Measurements from ENCODE around the gene CUEDC1. TPM values are rescaled to one million over a fixed set of nuclear protein-coding genes. Genes with fewer than 3 reads are reported as not detected.

The CUEDC1 gene
- total RNA-seq, 4 donors from 2014 or later: 20.2 to 27.3 (median 24.6) TPM

DNA sequence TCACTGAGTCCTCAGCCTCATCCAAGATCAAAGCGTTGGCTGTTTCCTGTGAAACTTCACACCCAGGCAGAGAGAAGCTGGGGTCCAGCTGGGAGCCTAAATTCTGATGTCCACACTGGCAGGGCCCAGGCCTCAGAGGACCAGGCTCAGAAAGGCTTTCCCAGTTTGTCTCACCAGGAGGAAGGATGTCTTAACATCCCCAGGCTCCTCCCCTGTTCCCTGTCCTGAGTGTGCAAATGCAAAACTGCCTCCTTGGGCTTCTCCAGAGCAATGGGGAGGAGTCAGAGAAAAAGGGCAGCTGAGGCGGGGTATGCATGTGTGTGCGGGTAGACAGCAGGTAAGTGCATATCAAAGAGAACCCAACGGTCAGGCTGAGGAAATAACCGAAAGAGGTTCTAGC is 45.7 kb downstream of the CUEDC1 start:
- H3K27me3 ChIP-seq: no peaks in the 10 kb centered on the region
- 83% methylated on average over 5 of the region's 5 CpGs; no CpG with 5 or more reads in 1 of the 2 donors for WGBS, 2 donors (ENCODE audit: low coverage in 1 of 2)
- TF ChIP-seq POLR2A (IDR thresholded peaks at IDR 0.05) (no peak), POLR2AphosphoS5 (IDR thresholded peaks at IDR 0.05) (no peak), CTCF (IDR thresholded peaks at IDR 0.05) (no peak), EP300 (IDR thresholded peaks at IDR 0.05; ENCODE audit: low read depth) (no peak)
- intact Hi-C loops (cut with DNase I; ENCODE audit: low total_unique reads): no loop called here
- in situ Hi-C loops (cut with MboI; ENCODE audit: low pct_ligation_motif_present in 1 of 4, low pct_unique_long_range_greater_than_20kb in 1 of 4, low sequenced_read_pairs in 3 of 4): no loop called here
- no peaks in the 10 kb centered on the region for H3K9me3 ChIP-seq
- no peak overlapping the region for H3K4me3 ChIP-seq
- no peak for DNase-seq
- H3K36me3 ChIP-seq: no peaks in the 10 kb centered on the region
- H3K4me1 ChIP-seq: peaks cover 42 to 70% (median 43%) of the 10 kb centered on the region in 4 donors
- peak overlapping the region in 3 of 4 donors; percentile 39 to 91 (median 86) for H3K27ac ChIP-seq

DNA sequence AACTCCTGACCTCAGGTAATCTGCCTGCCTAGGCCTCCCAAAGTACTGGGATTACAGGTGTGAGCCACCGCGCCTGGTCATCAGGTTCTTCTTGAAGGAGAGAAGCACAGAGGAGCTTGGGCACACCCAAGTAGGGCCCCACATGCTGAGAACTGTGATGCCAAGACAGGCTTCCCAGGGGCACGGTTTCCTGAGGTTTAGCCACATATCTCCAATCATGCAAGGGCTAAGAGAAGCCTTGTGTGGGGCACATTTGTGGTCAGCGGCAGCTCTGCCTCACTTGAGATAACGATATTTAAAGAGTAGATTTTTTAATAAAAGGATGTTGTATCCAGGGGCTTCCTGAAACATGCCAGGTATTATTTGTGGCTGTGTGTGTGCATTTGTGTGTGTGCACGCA is 46.9 kb downstream of the CUEDC1 start:
- Histone ChIP-seq H3K36me3 (no peaks in the 10 kb centered on the region), H3K27me3 (no peaks in the 10 kb centered on the region), H3K27ac (peak overlapping the region in 3 of 4 donors; percentile 3 to 92 (median 3)), H3K4me1 (peaks cover 42 to 70% (median 44%) of the 10 kb centered on the region in 4 donors), H3K9me3 (no peaks in the 10 kb centered on the region), H3K4me3 (no peak overlapping the region)
- DNase-seq: no peak
- in situ Hi-C loops (cut with MboI; ENCODE audit: low pct_ligation_motif_present in 1 of 4, low pct_unique_long_range_greater_than_20kb in 1 of 4, low sequenced_read_pairs in 3 of 4): no loop called here
- intact Hi-C loops (cut with DNase I; ENCODE audit: low total_unique reads): no loop called here
- WGBS, 2 donors (ENCODE audit: low coverage in 1 of 2): 60 to 79% methylated on average over 3 to 6 of the region's 6 CpGs
- TF ChIP-seq POLR2A (IDR thresholded peaks at IDR 0.05) (no peak), POLR2AphosphoS5 (IDR thresholded peaks at IDR 0.05) (no peak), EP300 (IDR thresholded peaks at IDR 0.05; ENCODE audit: low read depth) (no peak), CTCF (IDR thresholded peaks at IDR 0.05) (no peak)

DNA sequence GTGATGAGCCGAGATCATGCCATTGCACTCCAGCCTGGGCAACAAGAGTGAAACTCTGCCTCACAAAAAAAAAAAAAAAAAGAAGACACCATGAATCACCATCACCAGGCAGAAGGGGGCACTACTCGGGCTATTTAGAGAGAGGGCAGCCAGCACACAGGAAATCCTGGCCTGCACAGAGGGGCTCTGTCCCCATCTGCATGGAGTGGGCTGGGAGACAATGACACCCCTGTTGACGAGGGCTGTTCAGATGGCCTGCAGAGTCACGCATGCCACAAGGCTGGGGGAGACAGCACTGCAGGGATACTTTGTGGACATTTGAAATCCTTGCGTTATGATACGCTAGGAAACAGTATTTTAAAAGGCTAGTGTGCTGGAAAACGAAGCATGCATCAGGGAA is 48.3 kb downstream of the CUEDC1 start:
- Histone ChIP-seq H3K27ac (peak overlapping the region; percentile 30 to 93 (median 92)), H3K4me1 (peaks cover 39 to 70% (median 45%) of the 10 kb centered on the region in 4 donors), H3K9me3 (no peaks in the 10 kb centered on the region), H3K4me3 (no peak overlapping the region), H3K36me3 (no peaks in the 10 kb centered on the region), H3K27me3 (no peaks in the 10 kb centered on the region)
- intact Hi-C loops (cut with DNase I; ENCODE audit: low total_unique reads): no loop called here
- in situ Hi-C loops (cut with MboI; ENCODE audit: low pct_ligation_motif_present in 1 of 4, low pct_unique_long_range_greater_than_20kb in 1 of 4, low sequenced_read_pairs in 3 of 4): no loop called here
- 69 to 75% methylated on average over 6 to 7 of the region's 7 CpGs for WGBS, 2 donors (ENCODE audit: low coverage in 1 of 2)
- DNase-seq: no peak
- TF ChIP-seq CTCF (IDR thresholded peaks at IDR 0.05): peak in 1 of 5 experiments; percentile 15
- TF ChIP-seq POLR2A (IDR thresholded peaks at IDR 0.05): no peak

- Histone ChIP-seq H3K4me1 (peaks cover 41 to 70% (median 47%) of the 10 kb centered on the region in 4 donors), H3K36me3 (no peaks in the 10 kb centered on the region), H3K27ac (peak overlapping the region; percentile 92 to 94 (median 93)), H3K27me3 (no peaks in the 10 kb centered on the region), H3K9me3 (no peaks in the 10 kb centered on the region), H3K4me3 (no peak overlapping the region)
- in situ Hi-C loops (cut with MboI; ENCODE audit: low pct_ligation_motif_present in 1 of 4, low pct_unique_long_range_greater_than_20kb in 1 of 4, low sequenced_read_pairs in 3 of 4): no loop called here
- TF ChIP-seq POLR2A (IDR thresholded peaks at IDR 0.05): no peak
- TF ChIP-seq POLR2AphosphoS5 (IDR thresholded peaks at IDR 0.05): no peak
- TF ChIP-seq EP300 (IDR thresholded peaks at IDR 0.05; ENCODE audit: low read depth): no peak
- TF ChIP-seq CTCF (IDR thresholded peaks at IDR 0.05): no peak
- intact Hi-C loops (cut with DNase I; ENCODE audit: low total_unique reads): no loop called here
- no peak for DNase-seq
These were observed 49.2 kb downstream of the CUEDC1 start for GRCh38 chr17:57905875-57906455.

Data from transverse colon (tissue), 4 donors.